Measurements from ENCODE around the gene DNAH17. TPM values are rescaled to one million over a fixed set of nuclear protein-coding genes. Genes with fewer than 3 reads are reported as not detected.

DNAH17 gene
- total and polyA plus RNA-seq, 2 donors (not counting 3 experiments of a cell fraction or from before 2014, with no cell fraction given), result not detected

- no peaks in the 10 kb centered on the region for H4K20me1 ChIP-seq (replicated peaks; ENCODE audit: control insufficient read depth, extremely low read depth, insufficient read depth, low read length)
- POLR2A ChIA-PET, result no interaction called here
- H2AFZ ChIP-seq (ENCODE audit: low read depth, low read length), result no peak overlapping the region
- FAIRE-seq (no peak), DNase-seq (ENCODE audit: low read depth, low spot score) (no peak)
- H3K9me1 ChIP-seq (replicated peaks; ENCODE audit: control insufficient read depth, extremely low read depth, insufficient read depth, low read length), result no peaks in the 10 kb centered on the region
- H3K9me3 ChIP-seq (replicated peaks; ENCODE audit: control insufficient read depth, insufficient read depth, low read length), result no peaks in the 10 kb centered on the region
- no peak overlapping the region for H3K4me3 ChIP-seq (replicated peaks in 1 of 3; ENCODE audit: insufficient read depth in 1 of 3, low read depth in 1 of 3, low read length in 3 of 3)
- no peaks in the 10 kb centered on the region for H3K79me2 ChIP-seq (ENCODE audit: control insufficient read depth, insufficient read depth, low read length)
- dilution Hi-C loops (cut with MboI; ENCODE audit: extremely low pct_ligation_motif_present, low sequenced_read_pairs) (no loop called here), intact Hi-C loops (cut with micrococcal nuclease) (no loop called here)
- CTCF ChIA-PET, result interaction anchor here (1.6 kb wide), 1 partner anchor 21 kb away, joined by 3 read pairs; no protein-coding TSS in a partner anchor
- H3K36me3 ChIP-seq (ENCODE audit: control insufficient read depth in 2 of 2, extremely low read depth in 1 of 2, insufficient read depth in 2 of 2, low read length in 2 of 2), result no peaks in the 10 kb centered on the region
- H3K4me2 ChIP-seq (ENCODE audit: insufficient read depth, low read length), result no peak overlapping the region
- no TSS peak for BruUV-seq (replicated peaks)
- H3K9ac ChIP-seq (replicated peaks; ENCODE audit: extremely low read depth, insufficient read depth, low read length), result no peak overlapping the region
- TF ChIP-seq POLR2AphosphoS5 (IDR thresholded peaks at IDR 0.05; ENCODE audit: insufficient read depth, low read depth, low read length), result no peak
- no peak for TF ChIP-seq FOS (IDR thresholded peaks at IDR 0.05; ENCODE audit: borderline replicate concordance, insufficient read depth, low read length)
- TF ChIP-seq POLR2A (IDR thresholded peaks at IDR 0.05; ENCODE audit: low read depth, low read length), result no peak
- TF ChIP-seq CTCF (IDR thresholded peaks at IDR 0.05; ENCODE audit: extremely low read depth in 1 of 2, insufficient read depth in 1 of 2, low read depth in 1 of 2, low read length in 2 of 2), result no peak
- TF ChIP-seq MYC (IDR thresholded peaks at IDR 0.05; ENCODE audit: low read depth, low read length), result no peak
- no peak for TF ChIP-seq GATA2 (IDR thresholded peaks at IDR 0.05; ENCODE audit: insufficient read depth, insufficient read length, low read depth, low read length)
- no peak for TF ChIP-seq EZH2 (IDR thresholded peaks at IDR 0.05; ENCODE audit: borderline replicate concordance, low read depth, low read length, severe bottlenecking)
- TF ChIP-seq JUN (IDR thresholded peaks at IDR 0.05; ENCODE audit: borderline replicate concordance, insufficient read depth, insufficient read length, low read depth), result no peak
- no peak for TF ChIP-seq MAX (IDR thresholded peaks at IDR 0.05; ENCODE audit: insufficient read depth, insufficient read length)
- H3K27me3 ChIP-seq (ENCODE audit: control insufficient read depth in 2 of 2, insufficient read depth in 2 of 2, low read length in 2 of 2), result no peaks in the 10 kb centered on the region
- no peaks in the 10 kb centered on the region for H3K4me1 ChIP-seq (ENCODE audit: control insufficient read depth, extremely low read depth, insufficient read depth, low read length)
- H3K27ac ChIP-seq (ENCODE audit: insufficient read depth, low read depth, low read length), result no peak overlapping the region
These were observed 62.7 kb downstream of the DNAH17 start for GRCh38 chr17:78514521-78514920.

All from endothelial cell of umbilical vein (primary cell).